H1 (cell line): ENCODE measurements around the gene PTBP1. TPM values are rescaled to one million over a fixed set of nuclear protein-coding genes. Genes with fewer than 3 reads are reported as not detected.

Experiments used
- CTCF ChIA-PET: fragments of 300-600 bp; sonication (Branson Sonifier 250); formaldehyde crosslinking; loops from one replicate; lab custom pipeline; 2021; ENCODE audit not compliant: partially characterized antibody; lab: Charles Lee
- POLR2A ChIA-PET: fragments of 300-600 bp; sonication (Branson Sonifier 250); formaldehyde crosslinking; loops from one replicate; lab custom pipeline; 2021; ENCODE audit warnings: inconsistent platforms; ENCODE audit not compliant: partially characterized antibody; lab: Charles Lee
- DNase-seq, 2 experiments: peaks; one replicate each; pipeline versions ENCODE4 v3.0.0 to v3.0.0-alpha.2; 2010 to 2022; ENCODE audit warnings: low spot score in 2 of 2, low read depth in 1 of 2, mixed read lengths in 1 of 2
- FAIRE-seq: peaks from 2 replicates; lab custom pipeline; 2011; peaks lifted over from hg19 to GRCh38; lab: Jason Lieb, UNC
- H2AFZ ChIP-seq: 2 replicates; pipeline ENCODE4 v1.8.1; 2012; ENCODE audit warnings: low read length, inconsistent platforms
- H2AK5ac ChIP-seq: 2 replicates; pipeline ENCODE4 v1.6.1; 2013; ENCODE audit warnings: low read depth, low read length
- H2BK120ac ChIP-seq: replicated peaks from 2 replicates; pipeline ENCODE3; 2013; ENCODE audit warnings: low read depth, low read length, inconsistent platforms
- H2BK12ac ChIP-seq: 2 replicates; pipeline ENCODE4 v1.6.1; 2013; ENCODE audit warnings: low read depth, low read length
- H2BK15ac ChIP-seq: 2 replicates; pipeline ENCODE4 v1.6.1; 2013; ENCODE audit warnings: low read length
- H2BK20ac ChIP-seq: 2 replicates; pipeline ENCODE4 v1.6.1; 2013; ENCODE audit warnings: low read length
- H2BK5ac ChIP-seq: 2 replicates; pipeline ENCODE4 v1.6.1; 2013; ENCODE audit warnings: low read depth, low read length
- H3K14ac ChIP-seq: 2 replicates; pipeline ENCODE4 v1.6.1; 2013; ENCODE audit warnings: inconsistent platforms; ENCODE audit not compliant: insufficient read length
- H3K18ac ChIP-seq: 2 replicates; pipeline ENCODE4 v1.6.1; 2013; ENCODE audit warnings: low read length; ENCODE audit errors: extremely low read depth
- H3K23ac ChIP-seq: 2 replicates; pipeline ENCODE4 v1.6.1; 2013; ENCODE audit warnings: inconsistent platforms; ENCODE audit not compliant: insufficient read length
- H3K23me2 ChIP-seq: 2 replicates; pipeline ENCODE4 v1.6.1; 2013; ENCODE audit warnings: low read depth, low read length
- H3K27ac ChIP-seq: 2 replicates; pipeline ENCODE4 v1.6.1; 2011; ENCODE audit warnings: low read depth, low read length, inconsistent platforms
- H3K27me3 ChIP-seq, 4 experiments: replicated peaks in 1 of 4; 1 replicate in 1 of 4; 2 replicates in 3 of 4; pipeline versions ENCODE4 v1.6.1 to v1.8.1; 2011 to 2013; ENCODE audit warnings: low read length in 3 of 4, mild to moderate bottlenecking in 3 of 4, inconsistent platforms in 2 of 4, mixed read lengths in 2 of 4, moderate library complexity in 1 of 4; ENCODE audit not compliant: control insufficient read depth in 3 of 4, insufficient read depth in 3 of 4; ENCODE audit errors: extremely low read depth in 1 of 4
- H3K36me3 ChIP-seq, 4 experiments: 2 replicates each; pipeline versions ENCODE4 v1.6.1 to v1.8.1; 2011 to 2013; ENCODE audit warnings: mild to moderate bottlenecking in 4 of 4, low read length in 3 of 4, moderate library complexity in 2 of 4, control low read depth in 1 of 4, inconsistent platforms in 1 of 4; ENCODE audit not compliant: insufficient read depth in 4 of 4, control insufficient read depth in 2 of 4
- H3K4ac ChIP-seq: replicated peaks from 2 replicates; pipeline ENCODE3; 2013; ENCODE audit warnings: low read length, low read depth, mixed read lengths, inconsistent platforms; ENCODE audit not compliant: insufficient read length
- H3K4me1 ChIP-seq, 4 experiments: replicated peaks in 1 of 4; 1 replicate in 1 of 4; 2 replicates in 3 of 4; pipeline versions ENCODE4 v1.6.1 to v1.8.1; 2011 to 2013; ENCODE audit warnings: low read length in 3 of 4, inconsistent platforms in 2 of 4, mixed read lengths in 1 of 4; ENCODE audit not compliant: insufficient read depth in 4 of 4, control insufficient read depth in 3 of 4
- H3K4me2 ChIP-seq, 2 experiments: 2 replicates each; pipeline versions ENCODE4 v1.6.1 to v1.8.1; 2011 to 2013; ENCODE audit warnings: low read depth in 2 of 2, low read length in 2 of 2, control low read depth in 1 of 2, inconsistent platforms in 1 of 2, mild to moderate bottlenecking in 1 of 2; ENCODE audit not compliant: insufficient read depth in 1 of 2
- H3K4me3 ChIP-seq, 4 experiments: fragments of 200-600, 300-600 bp in 1 of 4; sonication (generic), shearing (Covaris generic), sonication (Bioruptor Twin) in 1 of 4; 2 replicates each; pipeline versions ENCODE4 v1.5.1 to v1.8.1; 2011 to 2016; ENCODE audit warnings: low read length in 4 of 4, low read depth in 3 of 4, control low read depth in 2 of 4, inconsistent platforms in 2 of 4, mild to moderate bottlenecking in 2 of 4, mixed read lengths in 1 of 4, moderate library complexity in 1 of 4; ENCODE audit not compliant: insufficient read depth in 2 of 4; ENCODE audit errors: extremely low read depth in 1 of 4
- H3K56ac ChIP-seq: replicated peaks from 2 replicates; pipeline ENCODE3; 2013; ENCODE audit warnings: low read depth, mild to moderate bottlenecking, mixed read lengths, low read length, inconsistent platforms; ENCODE audit not compliant: insufficient read length
- H3K79me1 ChIP-seq: 2 replicates; pipeline ENCODE4 v1.6.1; 2013; ENCODE audit warnings: low read depth, low read length, control low read depth
- H3K79me2 ChIP-seq, 2 experiments: 2 replicates each; pipeline versions ENCODE4 v1.6.1 to v1.8.1; 2012 to 2013; ENCODE audit warnings: low read length in 2 of 2, mild to moderate bottlenecking in 2 of 2, inconsistent platforms in 1 of 2; ENCODE audit not compliant: insufficient read depth in 2 of 2, control insufficient read depth in 1 of 2
- H3K9ac ChIP-seq, 4 experiments: replicated peaks in 1 of 4; 1 replicate in 1 of 4; 2 replicates in 3 of 4; pipeline versions ENCODE4 v1.6.1 to v1.8.1; 2011 to 2013; ENCODE audit warnings: low read depth in 3 of 4, low read length in 3 of 4, control low read depth in 2 of 4, mild to moderate bottlenecking in 2 of 4, moderate library complexity in 2 of 4, inconsistent platforms in 1 of 4; ENCODE audit errors: extremely low read depth in 1 of 4
- H3K9me3 ChIP-seq, 2 experiments: 2 replicates each; pipeline versions ENCODE4 v1.6.1 to v1.8.1; 2012 to 2013; ENCODE audit warnings: mild to moderate bottlenecking in 2 of 2, moderate library complexity in 2 of 2, control low read depth in 1 of 2, inconsistent platforms in 1 of 2, low read depth in 1 of 2, low read length in 1 of 2, mixed read lengths in 1 of 2; ENCODE audit not compliant: insufficient read depth in 2 of 2
- H4K20me1 ChIP-seq, 2 experiments: replicated peaks in 1 of 2; 2 replicates each; pipeline versions ENCODE3 to v1.8.1; 2011 to 2013; ENCODE audit warnings: inconsistent platforms in 2 of 2, low read length in 2 of 2, mild to moderate bottlenecking in 1 of 2; ENCODE audit not compliant: insufficient read depth in 2 of 2, control insufficient read depth in 1 of 2
- H4K5ac ChIP-seq: 2 replicates; pipeline ENCODE4 v1.6.1; 2013; ENCODE audit warnings: low read length, low read depth, mixed read lengths, inconsistent platforms; ENCODE audit not compliant: insufficient read length
- H4K8ac ChIP-seq: 2 replicates; pipeline ENCODE4 v1.8.0; 2013; ENCODE audit warnings: mild to moderate bottlenecking, moderate library complexity, low read length, inconsistent platforms; ENCODE audit not compliant: insufficient read depth; ENCODE audit errors: extremely low read depth
- H4K91ac ChIP-seq: replicated peaks from 2 replicates; pipeline ENCODE3; 2013; ENCODE audit warnings: low read length, mixed read lengths, inconsistent platforms; ENCODE audit not compliant: insufficient read length
- CBX5 ChIP-seq: fragments of 300-800, 300-1000 bp; sonication (generic); IDR thresholded peaks from 2 replicates; pipeline ENCODE4 v1.7.1; 2016; ENCODE audit warnings: antibody characterized with exemption, low read length, low read depth
- CBX8 ChIP-seq: fragments of 300-800, 300-1000 bp; sonication (generic); IDR thresholded peaks from 2 replicates; pipeline ENCODE4 v1.7.1; 2016; ENCODE audit warnings: low read depth, low read length, borderline replicate concordance
- E2F6 ChIP-seq: IDR thresholded peaks from 2 replicates; pipeline ENCODE4 v1.6.1; 2012; ENCODE audit warnings: inconsistent platforms
- GTF2F1 ChIP-seq: IDR thresholded peaks from 2 replicates; pipeline ENCODE4 v1.6.1; 2012; ENCODE audit warnings: low read depth, low read length, improper control_type of control experiment, borderline replicate concordance
- HDAC6 ChIP-seq: IDR thresholded peaks from one replicate; pipeline ENCODE4 v1.7.1; 2012; ENCODE audit warnings: low read depth, mild to moderate bottlenecking, inconsistent platforms, low read length, moderate library complexity
- KDM1A ChIP-seq: fragments of 200-600, 300-600 bp; sonication (generic); IDR thresholded peaks from 2 replicates; pipeline ENCODE4 v1.7.1; 2016; ENCODE audit warnings: mild to moderate bottlenecking, low read length, borderline replicate concordance
- RAD21 ChIP-seq, 2 experiments: IDR thresholded peaks in 1 of 2; conservative IDR thresholded peaks in 1 of 2; 2 replicates each; pipeline ENCODE4 v1.6.1; 2011; ENCODE audit warnings: low read depth in 2 of 2, low read length in 2 of 2, improper control_type of control experiment in 1 of 2, inconsistent platforms in 1 of 2, mild to moderate bottlenecking in 1 of 2, moderate library complexity in 1 of 2
- TAF7 ChIP-seq: optimal IDR thresholded peaks from 2 replicates; pipeline ENCODE3; 2011; ENCODE audit warnings: low read depth, mild to moderate bottlenecking, inconsistent platforms, low read length, moderate library complexity, borderline replicate concordance
- TBP ChIP-seq: IDR thresholded peaks from 2 replicates; pipeline ENCODE4 v1.6.1; 2011; ENCODE audit warnings: low read depth, low read length, improper control_type of control experiment
- USF2 ChIP-seq: IDR thresholded peaks from 2 replicates; pipeline ENCODE4 v1.6.1; 2011; ENCODE audit warnings: low read length, improper control_type of control experiment
- ZNF274 ChIP-seq: IDR thresholded peaks from 2 replicates; pipeline ENCODE4 v1.7.0; 2012; ENCODE audit warnings: low read length, borderline replicate concordance; ENCODE audit errors: extremely low read depth
- WGBS, 2 experiments: shearing (Covaris generic) in 1 of 2; methylation state at CpG; one replicate each; pipeline versions ENCODE4 v1.1.6 to v1.1.7; 2013 to 2015; ENCODE audit warnings: low lambda C conversion rate in 2 of 2, mixed read lengths in 2 of 2, inconsistent platforms in 1 of 2, low coverage in 1 of 2, missing lambda C conversion rate in 1 of 2; ENCODE audit not compliant: insufficient replicate concordance in 2 of 2, insufficient coverage in 1 of 2, insufficient read length in 1 of 2; ENCODE audit errors: extremely low coverage in 1 of 2, missing lambda C conversion rate in 1 of 2; 5-methylcytosine and 5-hydroxymethylcytosine counted together
- polyA plus RNA-seq, 7 experiments: library from polyadenylated mRNA; depleted of rRNA in 3 of 7; stranded (reverse) in 5 of 7; unstranded in 2 of 7; fragments of >200 nt in 5 of 7; fragments of 200-250 nt in 2 of 7; gene quantifications; 1 replicate in 5 of 7; 2 replicates in 1 of 7; 4 replicates in 1 of 7; pipeline versions ENCODE4 v1.2.1 to v1.2.3, GENCODE V29; 2011 to 2013; ENCODE audit warnings: missing spikeins in 2 of 7, mixed read lengths in 2 of 7
- total RNA-seq: library from RNA; stranded (reverse); fragmentation: NEBNext Ultra II Directional; extraction: Animal tissue kit (Norgen Biotek cat#: 25700); gene quantifications from 2 replicates; pipeline ENCODE4 v1.2.1, GENCODE V29; 2021

The PTBP1 gene
- total and polyA plus RNA-seq, 2 of the 8 experiments (the other 6 are each of a cell fraction or from before 2014, with no cell fraction given), result 528 to 888 TPM

- Histone ChIP-seq H4K91ac (no peak overlapping the region), H3K56ac (no peak overlapping the region), H2AK5ac (peak overlapping the region; percentile 93; the same call in 1 of the 2 replicates), H3K18ac (peak overlapping the region; percentile 96; the same call in 1 of the 2 replicates), H2BK20ac (peak overlapping the region; percentile 97; the same call in 1 of the 2 replicates), H3K79me1 (no peaks in the 10 kb centered on the region; the same call in 1 of the 2 replicates), H4K8ac (no peak overlapping the region), H3K23ac (no peak overlapping the region), H3K23me2 (no peaks in the 10 kb centered on the region), H3K27me3 (no peaks in the 10 kb centered on the region), H3K4me1 (peaks cover 7 to 16% (median 12%) of the 10 kb centered on the region in 4 experiments), H3K4me3 (no peak overlapping the region), H3K14ac (no peak overlapping the region), H4K5ac (no peak overlapping the region), H3K79me2 (peaks cover 0 to 2% of the 10 kb centered on the region in 2 experiments; a peak in 2 of 4 replicates), H2BK15ac (peak overlapping the region; percentile 95; the same call in 1 of the 2 replicates), H3K9ac (no peak overlapping the region), H3K4ac (no peak overlapping the region), H3K36me3 (no peaks in the 10 kb centered on the region), H3K9me3 (no peaks in the 10 kb centered on the region), H4K20me1 (no peaks in the 10 kb centered on the region), H3K27ac (no peak overlapping the region), H2BK5ac (peak overlapping the region; percentile 71; the same call in 1 of the 2 replicates), H2AFZ (no peak overlapping the region), H2BK120ac (no peak overlapping the region), H2BK12ac (peak overlapping the region; percentile 84), H3K4me2 (no peak overlapping the region)
- CTCF ChIA-PET, result interaction anchor here (1.3 to 2.5 kb wide), 2 partner anchors 11 to 76 kb away, joined by 3 to 10 read pairs; no protein-coding TSS in a partner anchor
- no peak for FAIRE-seq
- 95% methylated on average over 15 of the region's 15 CpGs; no CpG with 5 or more reads in 1 of the 2 experiments for WGBS, 2 experiments
- no peak for DNase-seq
- POLR2A ChIA-PET, result interaction anchor here (0.6 to 9.0 kb wide), 8 partner anchors 8 to 257 kb away, joined by 3 to 61 read pairs (median 10); partner anchors contain the start of gene PTBP1
- TF ChIP-seq USF2, result no peak
- no peak for TF ChIP-seq GTF2F1
- no peak for TF ChIP-seq TAF7
- no peak for TF ChIP-seq CBX5
- no peak for TF ChIP-seq HDAC6
- TF ChIP-seq KDM1A, result no peak
- TF ChIP-seq E2F6, result no peak
- no peak for TF ChIP-seq CBX8
- TF ChIP-seq ZNF274, result no peak
- no peak for TF ChIP-seq TBP
- no peak for TF ChIP-seq RAD21 (IDR thresholded peaks at IDR 0.05 in 1 of 2, conservative IDR thresholded peaks at IDR 0.05 in 1 of 2; ENCODE audit: low read depth in 2 of 2, low read length in 2 of 2)
Observed at GRCh38 chr19:780935-781334, 16.3 kb upstream of the PTBP1 start.
